MV-4-11 (cell line): ENCODE results near the gene TMEM74B.

Source experiments
- DNase-seq: peaks from one replicate; lab custom pipeline; 2025; lab: John Stamatoyannopoulos, UW

The TMEM74B gene

GRCh38 chr20:1137236-1137635 lies 47.5 kb downstream of the TMEM74B start:
- DNase-seq: no peak

GRCh38 chr20:1134836-1135235 lies 49.9 kb downstream of the TMEM74B start:
- DNase-seq: no peak

- DNase-seq: no peak
Measured at GRCh38 chr20:1134355-1134754, 50.4 kb downstream of the TMEM74B start.

- no peak for DNase-seq
Measured at GRCh38 chr20:1131354-1131753, 53.4 kb downstream of the TMEM74B start.

GRCh38 chr20:1130847-1131246 lies 53.9 kb downstream of the TMEM74B start:
- peak; percentile 92 for DNase-seq
